Measurements from ENCODE around the gene FBXL16.

FBXL16 gene

DNA sequence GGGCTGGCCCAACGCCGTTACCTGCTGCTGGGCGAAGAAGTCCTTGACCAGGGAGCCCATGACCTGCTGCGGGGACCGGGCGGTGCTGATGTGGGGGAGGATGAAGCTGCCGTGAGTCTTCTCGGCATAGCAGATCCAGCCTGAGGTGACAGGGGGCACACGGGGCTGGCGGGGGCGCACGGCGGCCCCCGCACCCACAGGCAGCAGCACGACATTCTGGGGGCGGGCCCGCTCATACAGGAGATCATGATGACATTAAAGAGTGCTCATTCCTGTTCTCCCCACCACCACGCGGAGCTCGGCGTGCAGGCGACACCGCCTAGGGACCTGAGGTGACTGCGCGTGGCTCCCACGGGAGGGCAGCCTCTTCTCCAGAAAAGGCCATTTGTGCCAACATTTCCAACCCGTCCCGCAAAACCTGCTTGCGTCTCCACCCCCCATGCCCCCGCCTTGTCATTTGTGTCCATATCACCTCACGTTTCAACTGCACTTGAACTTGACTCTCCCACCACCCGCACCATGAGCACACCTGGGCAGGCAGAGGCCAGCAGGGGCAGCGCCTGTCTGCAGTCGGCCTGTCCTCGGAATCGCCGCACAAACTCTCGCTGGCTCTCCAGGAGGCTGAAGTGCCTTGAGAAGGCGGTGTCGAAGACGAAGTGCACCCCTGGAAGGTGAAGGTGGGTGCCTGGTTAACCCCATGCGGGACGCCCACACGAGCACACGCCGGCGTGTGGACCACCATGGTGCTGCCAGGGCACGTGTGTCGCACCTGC, 28.8 kb upstream of the FBXL16 start:
- FAIRE-seq, result no peak

DNA sequence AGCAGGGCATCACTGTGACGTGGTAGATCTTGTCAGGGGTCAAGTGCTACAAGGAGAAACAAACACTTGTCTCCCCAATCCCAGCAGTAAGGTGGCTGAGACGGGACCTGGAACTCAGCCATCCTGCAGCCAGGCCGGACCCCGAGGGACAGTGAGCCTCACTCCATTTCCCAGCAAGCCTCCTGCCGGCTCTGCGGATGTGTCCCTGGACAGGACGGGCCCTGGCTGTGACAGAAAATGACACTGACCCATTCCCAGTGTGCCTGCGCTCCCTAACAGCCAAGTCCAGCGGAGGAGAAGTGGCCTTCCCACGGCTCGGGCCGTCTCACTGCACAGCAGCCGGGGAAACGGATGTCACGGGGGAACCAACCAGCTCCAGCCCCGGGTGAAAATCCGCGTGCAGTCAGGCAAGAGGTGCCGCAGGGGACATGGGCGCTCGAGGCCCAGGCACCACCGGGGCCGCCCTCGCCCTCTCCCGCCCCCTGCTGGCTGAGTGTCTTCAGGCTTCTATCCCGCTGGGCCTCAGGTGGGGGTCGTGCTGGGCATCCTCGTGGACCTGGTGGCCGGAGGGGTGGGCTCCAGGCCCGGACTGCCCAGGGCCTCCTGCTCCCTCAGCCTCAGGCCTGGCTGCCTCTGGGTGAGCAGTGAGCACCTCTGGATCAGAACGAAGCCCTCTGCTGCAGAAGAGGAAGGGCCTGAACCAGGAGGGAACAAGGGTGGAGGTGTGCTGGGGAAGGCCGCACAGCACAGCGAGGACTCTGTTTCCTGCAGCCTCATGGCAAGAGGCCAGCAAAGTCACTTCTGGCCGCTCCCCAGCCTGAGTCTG, 28.0 kb upstream of the FBXL16 start:
- FAIRE-seq, result no peak

DNA sequence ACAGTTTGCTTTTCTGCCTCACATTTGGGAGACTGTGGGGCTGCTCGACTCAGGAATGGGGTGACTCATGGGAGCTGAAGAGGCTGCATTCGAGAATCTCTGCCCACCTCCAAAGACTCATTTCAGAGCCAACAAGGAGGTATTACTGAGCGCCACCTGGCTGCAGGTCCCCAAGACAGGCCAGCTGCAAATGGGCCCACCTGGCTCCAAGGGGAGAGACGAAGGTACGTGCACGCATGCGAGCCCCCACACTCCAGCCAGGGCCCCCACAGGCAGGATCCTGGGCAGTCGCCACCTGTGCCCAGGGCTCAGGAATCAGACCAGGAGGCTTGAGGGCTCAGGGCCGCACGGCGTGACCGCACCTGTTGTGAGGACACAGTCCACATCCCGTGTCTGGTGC, 27.3 kb upstream of the FBXL16 start:
- no peak for FAIRE-seq

DNA sequence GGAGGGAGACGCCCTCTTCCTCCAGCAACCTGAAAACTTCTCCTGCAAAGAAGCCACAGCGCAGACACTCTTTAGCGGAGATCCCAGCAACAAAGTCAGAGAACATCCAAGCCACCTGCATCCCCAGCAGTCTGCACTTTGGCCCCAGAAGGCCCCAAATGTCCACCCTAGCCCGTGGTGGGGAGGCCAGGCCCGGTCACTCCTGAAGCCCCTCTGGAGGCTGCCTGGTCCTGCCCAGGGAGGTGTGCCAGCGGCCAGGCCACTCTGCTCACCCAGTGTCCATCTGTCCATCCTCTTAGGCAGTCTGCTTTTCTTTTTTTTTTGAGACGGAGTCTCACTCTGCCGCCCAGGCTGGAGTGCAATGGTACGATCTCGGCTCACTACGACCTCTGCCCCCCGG, 26.7 kb upstream of the FBXL16 start:
- FAIRE-seq, result no peak

DNA sequence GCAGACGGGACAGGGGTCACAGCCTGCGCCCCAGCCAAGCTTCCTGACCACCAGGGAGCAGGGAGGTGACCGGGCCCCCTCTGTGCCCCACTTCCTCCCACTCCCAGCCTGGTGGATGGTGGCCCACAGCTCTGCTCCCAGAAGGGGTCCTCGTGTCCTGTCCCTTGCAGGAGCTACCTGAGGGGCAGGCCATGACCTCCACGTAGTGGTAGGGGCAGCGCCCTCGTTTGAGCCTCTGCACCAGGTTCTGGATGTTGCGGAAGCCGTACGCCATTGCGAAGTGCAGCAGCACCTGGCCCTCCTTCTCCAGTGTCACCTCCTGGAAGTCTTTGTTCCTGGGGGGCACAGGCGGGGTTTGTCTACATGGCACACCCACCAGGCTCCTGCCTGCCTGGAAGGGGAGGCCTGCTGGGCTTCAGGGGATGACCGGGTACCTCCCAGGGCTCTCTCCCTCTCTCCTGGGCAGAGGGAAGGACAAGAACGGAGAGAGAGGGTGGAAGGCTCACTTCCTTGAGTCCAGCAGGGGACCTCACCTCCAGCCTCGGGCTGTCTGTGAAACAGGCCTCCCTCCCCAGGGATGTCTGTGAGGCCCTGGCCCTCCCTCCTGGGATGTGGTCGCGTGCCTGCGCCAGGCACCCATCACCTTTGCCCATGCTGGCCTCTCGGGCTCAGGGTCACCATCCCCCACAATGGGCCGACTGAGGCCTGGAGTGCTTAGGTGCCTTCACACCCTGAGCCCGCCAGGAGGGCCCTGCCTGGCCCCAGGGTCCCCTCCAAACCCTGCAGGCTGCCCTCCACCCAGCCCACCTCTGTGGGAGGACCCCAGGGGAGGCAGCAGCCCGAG, 25.3 kb upstream of the FBXL16 start:
- FAIRE-seq, result no peak

GRCh38 chr16:729768-730665, 24.4 kb upstream of the FBXL16 start:
- no peak for FAIRE-seq

DNA sequence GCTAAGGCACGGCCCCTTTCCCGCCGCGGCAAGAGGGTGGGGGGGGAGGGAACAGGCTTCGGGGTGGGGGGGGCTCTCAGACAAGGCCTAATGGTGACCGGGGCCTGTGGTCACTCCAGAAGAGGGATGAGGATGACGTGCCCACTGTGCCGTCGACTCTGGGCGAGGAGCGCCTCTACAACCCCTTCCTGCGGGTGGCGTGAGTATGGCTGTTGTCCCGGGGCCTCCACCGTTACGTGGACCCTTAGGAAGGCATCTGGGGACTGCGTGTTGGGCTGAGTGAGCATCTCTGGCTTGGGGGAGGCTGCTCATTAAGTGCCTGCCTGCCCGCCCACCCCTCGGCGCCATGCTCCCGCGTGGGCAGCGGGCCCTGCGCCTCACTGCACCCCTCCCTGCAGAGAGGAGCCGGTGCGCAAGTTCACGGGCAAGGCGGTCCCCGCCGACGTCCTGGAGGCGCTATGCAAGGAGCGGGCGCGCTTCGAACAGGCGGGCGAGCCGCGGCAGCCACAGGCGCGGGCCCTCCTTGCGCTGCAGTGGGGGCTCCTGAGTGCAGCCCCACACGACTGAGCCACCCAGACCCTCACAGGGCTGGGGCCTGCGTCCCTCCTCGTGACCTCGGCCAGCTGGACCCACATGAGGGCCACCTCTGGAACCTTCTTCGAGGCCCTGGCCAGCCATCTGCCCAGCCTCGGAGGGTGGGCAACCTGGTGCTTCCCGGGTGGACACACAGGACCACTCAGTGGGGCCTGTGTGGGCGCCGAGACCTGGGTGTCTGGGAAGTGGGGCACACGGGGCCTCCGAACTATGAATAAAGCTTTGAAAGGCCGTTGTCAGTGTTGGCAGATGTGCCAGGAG, 23.5 kb upstream of the FBXL16 start:
- no peak for FAIRE-seq

DNA sequence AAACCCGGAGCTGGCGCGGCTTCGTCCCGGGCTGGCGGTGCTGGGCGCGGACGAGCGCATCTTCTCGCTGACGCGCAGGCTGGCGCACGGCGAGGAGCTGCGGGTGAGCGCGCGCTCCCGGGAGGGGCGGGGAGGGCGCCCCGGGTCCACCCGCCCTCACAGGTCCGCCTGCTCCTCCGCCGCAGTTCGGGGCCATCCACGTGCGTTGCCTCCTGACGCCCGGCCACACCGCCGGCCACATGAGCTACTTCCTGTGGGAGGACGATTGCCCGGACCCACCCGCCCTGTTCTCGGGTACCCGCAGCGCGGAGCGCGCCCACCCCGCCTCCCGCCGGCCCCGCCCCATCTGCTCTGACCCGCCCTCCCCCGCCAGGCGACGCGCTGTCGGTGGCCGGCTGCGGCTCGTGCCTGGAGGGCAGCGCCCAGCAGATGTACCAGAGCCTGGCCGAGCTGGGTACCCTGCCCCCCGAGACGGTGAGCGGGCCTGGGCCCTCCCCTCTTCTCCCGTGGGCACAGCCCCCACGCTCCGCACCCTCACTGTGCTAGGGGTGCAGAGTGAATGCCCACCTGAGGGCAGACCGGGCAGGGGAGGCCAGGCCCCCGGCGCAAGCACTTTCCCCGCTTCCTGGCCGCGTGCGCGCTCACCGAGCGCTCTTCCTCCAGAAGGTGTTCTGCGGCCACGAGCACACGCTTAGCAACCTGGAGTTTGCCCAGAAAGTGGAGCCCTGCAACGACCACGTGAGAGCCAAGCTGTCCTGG, 22.7 kb upstream of the FBXL16 start:
- FAIRE-seq, result no peak

- FAIRE-seq, result no peak
These were observed 21.8 kb upstream of the FBXL16 start for GRCh38 chr16:727291-727977.

GRCh38 chr16:726438-727290, 21.1 kb upstream of the FBXL16 start, which contains the start of the genes CCDC78 and HAGHL:
CCDC78 (minus strand) TSS chr16:726443; CDS start chr16:726367, 76 bp downstream.
HAGHL (plus strand) TSS chr16:727106; CDS start chr16:727510, 404 bp downstream.
- FAIRE-seq, result no peak

DNA sequence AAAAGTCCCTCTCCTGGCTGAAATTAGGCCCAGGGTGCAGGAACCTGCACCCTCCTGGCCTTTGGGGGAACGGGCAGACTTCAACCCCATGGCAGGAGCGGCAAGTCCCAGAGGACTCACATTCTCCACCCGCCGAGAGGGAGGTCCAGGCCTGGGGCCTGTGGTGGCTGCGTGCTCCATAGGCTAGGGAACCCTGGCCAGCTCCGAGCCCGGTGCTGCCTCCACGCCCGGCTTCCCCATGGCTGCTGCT, 20.5 kb upstream of the FBXL16 start:
- no peak for FAIRE-seq

DNA sequence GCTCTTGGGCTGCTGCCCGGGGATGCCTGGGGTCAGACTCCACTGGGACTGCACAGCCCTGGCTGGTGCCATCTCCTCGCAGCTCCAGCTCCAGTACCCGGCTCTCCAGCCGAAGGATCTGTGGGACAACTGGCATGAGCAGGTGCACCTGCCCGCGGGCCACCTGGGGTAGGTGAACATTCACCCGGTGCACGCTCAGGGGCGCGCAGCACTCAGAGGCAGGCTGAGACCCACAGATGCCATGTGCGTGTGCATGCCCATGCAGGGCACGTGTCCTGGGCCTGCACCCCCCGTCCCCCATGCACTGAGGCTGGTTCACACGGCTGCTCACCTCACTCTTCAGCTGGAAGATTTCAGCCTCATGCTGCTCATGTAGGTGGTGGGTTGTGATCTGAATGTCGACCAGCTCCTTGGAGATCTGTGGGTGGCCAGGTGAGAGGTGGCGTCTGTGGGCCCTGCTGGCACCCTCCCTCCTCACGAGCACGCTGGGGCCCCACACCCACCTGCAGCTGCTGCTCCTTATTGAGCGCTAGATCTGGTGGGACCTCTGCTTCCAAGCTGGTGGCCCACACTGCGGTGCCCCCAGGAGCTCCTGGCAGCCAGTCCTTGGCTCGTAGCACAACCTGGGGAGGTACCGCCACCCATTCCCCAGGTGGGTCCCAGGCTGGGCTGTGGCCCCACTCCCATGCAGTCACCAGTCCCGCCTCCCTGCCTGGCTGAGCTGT, 20.0 kb upstream of the FBXL16 start:
- no peak for FAIRE-seq

DNA sequence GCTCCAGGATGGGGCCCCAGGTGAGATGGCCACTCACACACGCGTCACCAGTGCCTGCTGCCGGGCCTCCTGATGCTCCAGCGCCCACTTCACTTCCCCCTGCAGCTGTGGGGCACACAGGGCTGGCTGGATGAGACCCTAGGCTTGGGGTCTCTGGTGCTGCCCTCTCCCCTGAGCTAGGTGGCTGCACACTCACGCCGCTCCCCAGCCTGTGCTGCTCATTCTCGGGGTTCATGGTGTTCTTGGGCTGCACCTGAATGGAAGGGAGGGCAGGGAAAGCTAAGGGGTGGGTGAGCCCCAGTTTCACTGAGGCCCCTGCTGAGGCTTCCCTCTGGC, 19.4 kb upstream of the FBXL16 start:
- FAIRE-seq, result no peak

- no peak for FAIRE-seq
These were observed 18.8 kb upstream of the FBXL16 start for GRCh38 chr16:724188-725040.

GRCh38 chr16:723695-724094, 18.1 kb upstream of the FBXL16 start:
- FAIRE-seq, result no peak

GRCh38 chr16:722835-723633, 17.4 kb upstream of the FBXL16 start:
- no peak for FAIRE-seq

Data from endometrium (tissue), 2 donors.